Nephron (organoid): ENCODE data around the gene NAT9.

Experiments used
- H3K27ac Mint-ChIP-seq, 3 experiments: 2 replicates each; pipeline ENCODE4 v1.8.0; 2020; ENCODE audit warnings: mixed read lengths in 3 of 3, mild to moderate bottlenecking in 2 of 3, moderate library complexity in 1 of 3
- H3K27me3 Mint-ChIP-seq: 2 replicates; pipeline ENCODE4 v1.8.0; 2021; ENCODE audit warnings: low read depth, mild to moderate bottlenecking, moderate library complexity, mixed read lengths
- H3K36me3 Mint-ChIP-seq: 2 replicates; pipeline ENCODE4 v1.8.0; 2020; ENCODE audit warnings: low read depth, mixed read lengths
- H3K4me1 Mint-ChIP-seq: 2 replicates; pipeline ENCODE4 v1.8.0; 2020; ENCODE audit warnings: mixed read lengths
- H3K4me3 Mint-ChIP-seq, 3 experiments: 2 replicates each; pipeline ENCODE4 v1.8.0; 2020; ENCODE audit warnings: mild to moderate bottlenecking in 3 of 3, mixed read lengths in 3 of 3, moderate library complexity in 2 of 3
- H3K9me3 Mint-ChIP-seq: 2 replicates; pipeline ENCODE4 v1.8.0; 2020; ENCODE audit warnings: mixed read lengths
- CTCF ChIP-seq, 3 experiments: fragments of 200-600 bp; sonication (generic); IDR thresholded peaks; one replicate each; pipeline ENCODE4 v1.5.0; 2021; ENCODE audit warnings: antibody characterized with exemption in 3 of 3; ENCODE audit not compliant: unreplicated experiment in 3 of 3

The NAT9 gene

GRCh38 chr17:74776044-74776962, at the start of gene NAT9:
Gene NAT9 (minus strand): TSS chr17:74776345. CDS start chr17:74775698, 647 bp downstream.
- H3K36me3 Mint-ChIP-seq: peaks cover 21% of the 10 kb centered on the region
- H3K9me3 Mint-ChIP-seq: no peaks in the 10 kb centered on the region
- H3K27ac Mint-ChIP-seq: peak within 1 kb of the TSS; percentile 84 to 96 (median 95)
- H3K4me1 Mint-ChIP-seq: peaks cover 26% of the 10 kb centered on the region
- no peaks in the 10 kb centered on the region for H3K27me3 Mint-ChIP-seq
- no peak for TF ChIP-seq CTCF (IDR thresholded peaks at IDR 0.05; ENCODE audit: unreplicated experiment in 3 of 3)
- H3K4me3 Mint-ChIP-seq: peak within 1 kb of the TSS; percentile 96 to 98 (median 98)

GRCh38 chr17:74824961-74825627, 48.9 kb upstream of the NAT9 start:
- H3K36me3 Mint-ChIP-seq: no peaks in the 10 kb centered on the region
- peaks cover 24% of the 10 kb centered on the region for H3K4me1 Mint-ChIP-seq
- TF ChIP-seq CTCF (IDR thresholded peaks at IDR 0.05; ENCODE audit: unreplicated experiment in 3 of 3): no peak

GRCh38 chr17:74822939-74823367, 46.8 kb upstream of the NAT9 start:
- peaks cover 12% of the 10 kb centered on the region for H3K36me3 Mint-ChIP-seq
- no peak overlapping the region for H3K4me3 Mint-ChIP-seq
- H3K27me3 Mint-ChIP-seq: peaks cover 5% of the 10 kb centered on the region
- H3K9me3 Mint-ChIP-seq: no peaks in the 10 kb centered on the region
- H3K4me1 Mint-ChIP-seq: peaks cover 24% of the 10 kb centered on the region
- peak overlapping the region in 1 of 3 experiments; percentile 52 for H3K27ac Mint-ChIP-seq
- TF ChIP-seq CTCF (IDR thresholded peaks at IDR 0.05; ENCODE audit: unreplicated experiment in 3 of 3): no peak

More at GRCh38 chr17:74824961-74825627, 48.9 kb upstream of the NAT9 start:
- Mint-ChIP-seq H3K9me3 (no peaks in the 10 kb centered on the region), H3K4me3 (no peak overlapping the region), H3K27ac (no peak overlapping the region), H3K27me3 (no peaks in the 10 kb centered on the region)

GRCh38 chr17:74822335-74822938, 46.3 kb upstream of the NAT9 start:
- Mint-ChIP-seq H3K4me3 (no peak overlapping the region), H3K9me3 (no peaks in the 10 kb centered on the region), H3K27ac (no peak overlapping the region), H3K36me3 (peaks cover 12% of the 10 kb centered on the region), H3K27me3 (peaks cover 5% of the 10 kb centered on the region), H3K4me1 (peaks cover 24% of the 10 kb centered on the region)
- no peak for TF ChIP-seq CTCF (IDR thresholded peaks at IDR 0.05; ENCODE audit: unreplicated experiment in 3 of 3)

GRCh38 chr17:74821655-74822334, 45.6 kb upstream of the NAT9 start:
- Mint-ChIP-seq H3K36me3 (peaks cover 16% of the 10 kb centered on the region), H3K27ac (no peak overlapping the region), H3K9me3 (no peaks in the 10 kb centered on the region), H3K4me1 (peaks cover 24% of the 10 kb centered on the region), H3K27me3 (peaks cover 5% of the 10 kb centered on the region), H3K4me3 (no peak overlapping the region)
- TF ChIP-seq CTCF (IDR thresholded peaks at IDR 0.05; ENCODE audit: unreplicated experiment in 3 of 3): no peak
